Type B pancreatic cell (in vitro differentiated cells): Measurements from ENCODE around the gene CEP164. TPM values are rescaled to one million over a fixed set of nuclear protein-coding genes. Genes with fewer than 3 reads are reported as not detected.

Experiments
- DNase-seq: peaks from one replicate; pipeline ENCODE4 v3.0.0; 2021; ENCODE audit warnings: mixed read lengths; ENCODE audit not compliant: unreplicated experiment; ENCODE audit errors: extremely low spot score
- H3K27ac Mint-ChIP-seq: 2 replicates; pipeline ENCODE4 v1.8.0; 2021; ENCODE audit warnings: mild to moderate bottlenecking, mixed read lengths
- H3K27me3 Mint-ChIP-seq: 2 replicates; pipeline ENCODE4 v1.8.0; 2021; ENCODE audit warnings: mixed read lengths
- H3K36me3 Mint-ChIP-seq: 2 replicates; pipeline ENCODE4 v1.8.0; 2021; ENCODE audit warnings: mixed read lengths
- H3K4me1 Mint-ChIP-seq: one replicate; pipeline ENCODE4 v1.8.0; 2021; ENCODE audit warnings: mixed read lengths; ENCODE audit not compliant: unreplicated experiment
- H3K4me3 Mint-ChIP-seq: 2 replicates; pipeline ENCODE4 v1.8.0; 2021; ENCODE audit warnings: mild to moderate bottlenecking, mixed read lengths
- H3K9me3 Mint-ChIP-seq: 2 replicates; pipeline ENCODE4 v1.8.0; 2021; ENCODE audit warnings: mixed read lengths
- total RNA-seq: library from RNA; stranded (reverse); gene quantifications from 2 replicates; pipeline ENCODE4 v1.2.1, GENCODE V29; 2021; ENCODE audit warnings: low replicate concordance
- TF ChIP-seq, protein P1 (sequence below): fragments of 200-600 bp; sonication (generic); conservative IDR thresholded peaks from 2 replicates; pipeline ENCODE4 v1.5.0; 2021; ENCODE audit warnings: antibody characterized with exemption, mild to moderate bottlenecking

CEP164 gene
- total RNA-seq, 1 donor from 2014 or later = 42.1 TPM

DNA sequence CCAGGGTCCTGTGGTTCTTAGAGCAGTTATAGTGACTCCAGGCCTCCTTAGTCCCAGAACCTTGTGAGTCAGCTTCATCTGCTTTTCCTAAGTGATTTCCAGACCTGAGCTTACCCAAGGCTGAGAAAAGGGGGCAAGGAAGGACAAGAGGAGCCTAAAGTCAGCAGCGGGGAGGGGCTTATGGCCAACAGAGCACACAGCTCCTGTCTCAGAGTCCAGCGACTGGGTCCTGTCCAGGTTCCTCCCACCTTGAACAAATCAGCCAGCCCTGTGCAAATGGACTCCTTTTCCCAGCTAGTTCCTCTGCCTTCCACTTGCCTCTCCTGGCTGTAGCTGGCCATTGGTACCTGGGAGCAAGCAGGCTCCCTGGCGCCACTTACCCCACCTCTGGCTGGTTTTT lies 22.5 kb upstream of the CEP164 start:
- no peak for DNase-seq
- Mint-ChIP-seq H3K4me1 (peaks cover 14% of the 10 kb centered on the region), H3K27ac (no peak overlapping the region), H3K27me3 (no peaks in the 10 kb centered on the region), H3K4me3 (no peak overlapping the region), H3K36me3 (no peaks in the 10 kb centered on the region), H3K9me3 (no peaks in the 10 kb centered on the region)
- TF ChIP-seq, protein P1, sequence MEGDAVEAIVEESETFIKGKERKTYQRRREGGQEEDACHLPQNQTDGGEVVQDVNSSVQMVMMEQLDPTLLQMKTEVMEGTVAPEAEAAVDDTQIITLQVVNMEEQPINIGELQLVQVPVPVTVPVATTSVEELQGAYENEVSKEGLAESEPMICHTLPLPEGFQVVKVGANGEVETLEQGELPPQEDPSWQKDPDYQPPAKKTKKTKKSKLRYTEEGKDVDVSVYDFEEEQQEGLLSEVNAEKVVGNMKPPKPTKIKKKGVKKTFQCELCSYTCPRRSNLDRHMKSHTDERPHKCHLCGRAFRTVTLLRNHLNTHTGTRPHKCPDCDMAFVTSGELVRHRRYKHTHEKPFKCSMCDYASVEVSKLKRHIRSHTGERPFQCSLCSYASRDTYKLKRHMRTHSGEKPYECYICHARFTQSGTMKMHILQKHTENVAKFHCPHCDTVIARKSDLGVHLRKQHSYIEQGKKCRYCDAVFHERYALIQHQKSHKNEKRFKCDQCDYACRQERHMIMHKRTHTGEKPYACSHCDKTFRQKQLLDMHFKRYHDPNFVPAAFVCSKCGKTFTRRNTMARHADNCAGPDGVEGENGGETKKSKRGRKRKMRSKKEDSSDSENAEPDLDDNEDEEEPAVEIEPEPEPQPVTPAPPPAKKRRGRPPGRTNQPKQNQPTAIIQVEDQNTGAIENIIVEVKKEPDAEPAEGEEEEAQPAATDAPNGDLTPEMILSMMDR = no peak

DNA sequence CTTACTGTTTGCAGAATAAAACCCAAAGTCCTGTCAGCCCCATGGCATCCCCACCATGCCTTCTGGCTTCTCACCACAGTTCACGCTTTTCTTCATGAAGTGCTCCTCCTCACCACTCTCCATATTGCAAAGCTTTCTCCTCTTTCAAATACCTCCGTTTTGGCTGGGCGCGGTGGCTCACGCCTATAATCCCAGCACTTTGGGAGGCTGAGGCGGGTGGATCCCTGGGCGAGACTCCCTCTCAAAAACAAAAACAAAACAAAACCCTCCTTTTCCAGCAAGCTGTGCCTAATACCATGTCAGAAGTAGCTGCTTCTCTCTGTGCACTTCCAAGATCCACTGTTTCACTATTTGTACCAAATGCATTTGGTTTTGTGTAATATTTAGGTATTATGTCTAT lies 18.3 kb upstream of the CEP164 start:
- Mint-ChIP-seq H3K9me3 (no peaks in the 10 kb centered on the region), H3K4me3 (no peak overlapping the region), H3K4me1 (peaks cover 12% of the 10 kb centered on the region), H3K27ac (no peak overlapping the region), H3K36me3 (no peaks in the 10 kb centered on the region), H3K27me3 (no peaks in the 10 kb centered on the region)
- TF ChIP-seq, protein P1 = no peak
- DNase-seq = no peak

DNA sequence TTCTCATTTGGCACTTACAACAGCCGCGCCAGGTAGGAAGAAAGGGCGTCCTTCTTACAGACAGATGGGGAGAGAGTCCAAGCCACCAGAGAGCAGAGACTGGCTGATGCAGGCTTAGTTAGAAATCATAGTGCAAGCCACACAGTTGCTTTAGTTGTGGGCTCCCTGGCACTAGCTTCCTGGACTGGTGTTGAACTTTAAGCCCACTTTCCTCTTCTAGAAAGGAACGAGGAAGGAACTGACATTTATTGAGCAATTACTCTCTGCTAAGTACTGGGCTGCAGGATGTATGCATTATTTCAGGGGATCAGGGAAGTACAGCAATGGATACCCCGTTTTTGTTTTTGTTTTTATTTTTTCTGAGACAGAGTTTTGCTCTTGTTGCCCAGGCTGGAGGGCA lies 14.6 kb upstream of the CEP164 start:
- H3K9me3 Mint-ChIP-seq = no peaks in the 10 kb centered on the region
- peaks cover 21% of the 10 kb centered on the region for H3K4me1 Mint-ChIP-seq
- H3K27ac Mint-ChIP-seq = no peak overlapping the region
- DNase-seq = no peak
- peak overlapping the region; percentile 65 for H3K4me3 Mint-ChIP-seq
- no peaks in the 10 kb centered on the region for H3K27me3 Mint-ChIP-seq
- no peaks in the 10 kb centered on the region for H3K36me3 Mint-ChIP-seq
- TF ChIP-seq, protein P1 = no peak

DNA sequence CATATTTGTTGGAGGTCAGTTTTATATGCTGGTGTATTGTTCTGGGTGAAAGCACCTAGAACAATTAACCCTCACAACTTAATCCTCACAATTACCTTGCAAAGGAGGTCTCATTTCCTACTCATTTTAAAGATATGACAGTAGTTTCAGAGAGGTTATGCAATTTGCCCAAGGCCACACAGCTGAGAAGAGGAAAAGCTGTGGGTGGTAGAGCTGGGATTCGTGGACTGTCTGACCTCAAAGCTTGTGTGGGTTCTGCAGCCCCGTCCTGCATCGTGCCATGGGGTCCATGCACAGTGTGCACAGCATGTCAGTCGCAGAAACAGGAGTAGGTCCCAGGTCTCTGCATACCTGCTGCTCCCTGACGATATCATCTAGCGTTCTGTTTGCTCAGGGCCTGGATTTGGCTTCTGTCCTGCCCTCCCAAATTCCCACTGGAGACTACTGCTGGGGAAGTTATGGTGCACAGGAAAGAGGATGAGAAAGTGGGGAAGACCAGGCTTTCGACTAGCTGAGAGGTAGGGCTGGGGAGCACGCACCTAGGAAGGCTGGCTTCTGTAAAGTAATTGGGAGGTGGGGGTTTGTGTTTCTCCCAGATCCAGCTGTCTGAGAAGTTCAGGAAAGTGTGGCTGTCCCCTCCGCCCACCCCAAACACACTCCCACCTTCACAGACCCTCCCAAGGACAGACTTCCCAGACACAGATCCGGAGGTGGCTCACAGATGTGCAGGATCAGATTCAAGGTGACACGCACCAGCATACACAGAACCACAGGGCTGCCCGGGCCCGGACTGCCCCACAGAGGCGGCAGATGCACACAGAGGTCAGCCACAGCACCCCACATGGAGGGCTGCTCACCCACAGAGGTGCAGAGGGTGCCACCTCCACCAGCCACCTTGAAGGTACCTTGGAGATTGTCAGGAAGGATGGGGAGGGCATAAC lies 13.6 kb upstream of the CEP164 start:
- Mint-ChIP-seq H3K4me3 (peak overlapping the region; percentile 84), H3K4me1 (peaks cover 21% of the 10 kb centered on the region), H3K27me3 (no peaks in the 10 kb centered on the region), H3K36me3 (no peaks in the 10 kb centered on the region), H3K27ac (peak overlapping the region; percentile 48), H3K9me3 (no peaks in the 10 kb centered on the region)
- DNase-seq = no peak
- TF ChIP-seq, protein P1 = no peak

DNA sequence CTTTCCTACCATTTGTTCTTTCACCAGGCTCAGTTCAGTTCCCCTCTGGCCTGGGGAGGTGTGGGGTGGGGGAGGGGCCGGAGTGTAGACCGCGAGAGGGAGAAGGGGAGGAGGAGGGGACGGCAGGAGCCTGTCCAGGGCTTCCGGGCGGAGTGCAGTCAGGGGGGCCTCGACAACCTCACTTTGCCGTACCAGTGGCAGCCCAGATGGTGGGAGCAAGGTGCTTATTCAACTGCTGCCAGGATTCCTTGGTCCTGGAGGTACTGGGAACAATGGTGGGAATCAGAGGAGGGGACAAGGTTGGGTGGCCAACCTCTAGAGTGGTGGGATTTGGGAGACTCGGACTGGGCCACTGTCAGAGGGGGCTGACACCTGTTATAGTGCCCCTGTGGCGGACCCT lies 12.8 kb upstream of the CEP164 start:
- Mint-ChIP-seq H3K27me3 (no peaks in the 10 kb centered on the region), H3K9me3 (no peaks in the 10 kb centered on the region), H3K27ac (peak overlapping the region; percentile 48), H3K36me3 (no peaks in the 10 kb centered on the region), H3K4me1 (peaks cover 21% of the 10 kb centered on the region), H3K4me3 (peak overlapping the region; percentile 84)
- TF ChIP-seq, protein P1 = no peak
- DNase-seq = no peak
